ENCODE results near the gene SHLD2.

DNA sequence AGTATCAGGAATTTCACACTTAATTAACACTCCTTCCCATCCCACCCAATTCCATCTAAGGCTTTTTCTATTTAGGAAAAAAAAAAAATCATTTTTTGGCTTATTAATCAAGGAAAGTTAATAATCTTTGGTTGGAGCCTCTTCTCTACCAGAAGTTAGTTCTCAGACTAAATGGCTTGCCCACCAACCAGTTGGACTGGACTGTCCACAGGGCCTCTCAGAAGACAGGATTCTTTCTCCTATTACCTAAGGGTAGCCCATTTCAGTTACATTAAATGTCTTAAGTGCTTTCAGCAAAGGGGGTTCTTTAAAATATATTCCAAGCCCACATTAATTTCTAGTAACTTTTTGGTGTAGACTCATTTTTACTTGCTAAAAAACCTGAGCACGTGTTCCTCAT is 35.6 kb upstream of the SHLD2 start:
- TF ChIP-seq JUN (CRISPR knock-in tag; IDR thresholded peaks at IDR 0.05) (no peak), ESRRA (CRISPR knock-in tag; IDR thresholded peaks at IDR 0.05; ENCODE audit: borderline replicate concordance) (no peak), MYBL2 (CRISPR knock-in tag; IDR thresholded peaks at IDR 0.05) (no peak), USF2 (CRISPR knock-in tag; IDR thresholded peaks at IDR 0.05) (no peak), SP1 (CRISPR knock-in tag; conservative IDR thresholded peaks at IDR 0.05) (no peak), CREB1 (CRISPR knock-in tag; IDR thresholded peaks at IDR 0.05) (no peak), ZNF232 (CRISPR knock-in tag; IDR thresholded peaks at IDR 0.05) (no peak)
- TF ChIP-seq, protein P1, sequence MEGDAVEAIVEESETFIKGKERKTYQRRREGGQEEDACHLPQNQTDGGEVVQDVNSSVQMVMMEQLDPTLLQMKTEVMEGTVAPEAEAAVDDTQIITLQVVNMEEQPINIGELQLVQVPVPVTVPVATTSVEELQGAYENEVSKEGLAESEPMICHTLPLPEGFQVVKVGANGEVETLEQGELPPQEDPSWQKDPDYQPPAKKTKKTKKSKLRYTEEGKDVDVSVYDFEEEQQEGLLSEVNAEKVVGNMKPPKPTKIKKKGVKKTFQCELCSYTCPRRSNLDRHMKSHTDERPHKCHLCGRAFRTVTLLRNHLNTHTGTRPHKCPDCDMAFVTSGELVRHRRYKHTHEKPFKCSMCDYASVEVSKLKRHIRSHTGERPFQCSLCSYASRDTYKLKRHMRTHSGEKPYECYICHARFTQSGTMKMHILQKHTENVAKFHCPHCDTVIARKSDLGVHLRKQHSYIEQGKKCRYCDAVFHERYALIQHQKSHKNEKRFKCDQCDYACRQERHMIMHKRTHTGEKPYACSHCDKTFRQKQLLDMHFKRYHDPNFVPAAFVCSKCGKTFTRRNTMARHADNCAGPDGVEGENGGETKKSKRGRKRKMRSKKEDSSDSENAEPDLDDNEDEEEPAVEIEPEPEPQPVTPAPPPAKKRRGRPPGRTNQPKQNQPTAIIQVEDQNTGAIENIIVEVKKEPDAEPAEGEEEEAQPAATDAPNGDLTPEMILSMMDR (IDR thresholded peaks at IDR 0.05): no peak
- TF ChIP-seq, protein P2, sequence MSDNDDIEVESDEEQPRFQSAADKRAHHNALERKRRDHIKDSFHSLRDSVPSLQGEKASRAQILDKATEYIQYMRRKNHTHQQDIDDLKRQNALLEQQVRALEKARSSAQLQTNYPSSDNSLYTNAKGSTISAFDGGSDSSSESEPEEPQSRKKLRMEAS (CRISPR knock-in tag; IDR thresholded peaks at IDR 0.05): no peak
- TF ChIP-seq, protein P3, sequence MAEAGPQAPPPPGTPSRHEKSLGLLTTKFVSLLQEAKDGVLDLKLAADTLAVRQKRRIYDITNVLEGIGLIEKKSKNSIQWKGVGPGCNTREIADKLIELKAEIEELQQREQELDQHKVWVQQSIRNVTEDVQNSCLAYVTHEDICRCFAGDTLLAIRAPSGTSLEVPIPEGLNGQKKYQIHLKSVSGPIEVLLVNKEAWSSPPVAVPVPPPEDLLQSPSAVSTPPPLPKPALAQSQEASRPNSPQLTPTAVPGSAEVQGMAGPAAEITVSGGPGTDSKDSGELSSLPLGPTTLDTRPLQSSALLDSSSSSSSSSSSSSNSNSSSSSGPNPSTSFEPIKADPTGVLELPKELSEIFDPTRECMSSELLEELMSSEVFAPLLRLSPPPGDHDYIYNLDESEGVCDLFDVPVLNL (CRISPR knock-in tag; IDR thresholded peaks at IDR 0.05; ENCODE audit: borderline replicate concordance, low read depth): no peak
- TF ChIP-seq, protein P4, sequence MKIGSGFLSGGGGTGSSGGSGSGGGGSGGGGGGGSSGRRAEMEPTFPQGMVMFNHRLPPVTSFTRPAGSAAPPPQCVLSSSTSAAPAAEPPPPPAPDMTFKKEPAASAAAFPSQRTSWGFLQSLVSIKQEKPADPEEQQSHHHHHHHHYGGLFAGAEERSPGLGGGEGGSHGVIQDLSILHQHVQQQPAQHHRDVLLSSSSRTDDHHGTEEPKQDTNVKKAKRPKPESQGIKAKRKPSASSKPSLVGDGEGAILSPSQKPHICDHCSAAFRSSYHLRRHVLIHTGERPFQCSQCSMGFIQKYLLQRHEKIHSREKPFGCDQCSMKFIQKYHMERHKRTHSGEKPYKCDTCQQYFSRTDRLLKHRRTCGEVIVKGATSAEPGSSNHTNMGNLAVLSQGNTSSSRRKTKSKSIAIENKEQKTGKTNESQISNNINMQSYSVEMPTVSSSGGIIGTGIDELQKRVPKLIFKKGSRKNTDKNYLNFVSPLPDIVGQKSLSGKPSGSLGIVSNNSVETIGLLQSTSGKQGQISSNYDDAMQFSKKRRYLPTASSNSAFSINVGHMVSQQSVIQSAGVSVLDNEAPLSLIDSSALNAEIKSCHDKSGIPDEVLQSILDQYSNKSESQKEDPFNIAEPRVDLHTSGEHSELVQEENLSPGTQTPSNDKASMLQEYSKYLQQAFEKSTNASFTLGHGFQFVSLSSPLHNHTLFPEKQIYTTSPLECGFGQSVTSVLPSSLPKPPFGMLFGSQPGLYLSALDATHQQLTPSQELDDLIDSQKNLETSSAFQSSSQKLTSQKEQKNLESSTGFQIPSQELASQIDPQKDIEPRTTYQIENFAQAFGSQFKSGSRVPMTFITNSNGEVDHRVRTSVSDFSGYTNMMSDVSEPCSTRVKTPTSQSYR (CRISPR knock-in tag; IDR thresholded peaks at IDR 0.05): no peak

Measured in WTC11 (cell line).